H1 (cell line): ENCODE measurements around the gene PGLYRP1. TPM values are rescaled to one million over a fixed set of nuclear protein-coding genes. Genes with fewer than 3 reads are reported as not detected.

Experiments
- CTCF ChIA-PET: fragments of 300-600 bp; sonication (Branson Sonifier 250); formaldehyde crosslinking; loops from one replicate; lab custom pipeline; 2021; ENCODE audit not compliant: partially characterized antibody; lab: Charles Lee
- POLR2A ChIA-PET: fragments of 300-600 bp; sonication (Branson Sonifier 250); formaldehyde crosslinking; loops from one replicate; lab custom pipeline; 2021; ENCODE audit warnings: inconsistent platforms; ENCODE audit not compliant: partially characterized antibody; lab: Charles Lee
- DNase-seq, 2 experiments: peaks; one replicate each; pipeline versions ENCODE4 v3.0.0 to v3.0.0-alpha.2; 2010 to 2022; ENCODE audit warnings: low spot score in 2 of 2, low read depth in 1 of 2, mixed read lengths in 1 of 2
- FAIRE-seq: peaks from 2 replicates; lab custom pipeline; 2011; peaks lifted over from hg19 to GRCh38; lab: Jason Lieb, UNC
- H2AFZ ChIP-seq: 2 replicates; pipeline ENCODE4 v1.8.1; 2012; ENCODE audit warnings: low read length, inconsistent platforms
- H2AK5ac ChIP-seq: 2 replicates; pipeline ENCODE4 v1.6.1; 2013; ENCODE audit warnings: low read depth, low read length
- H2BK120ac ChIP-seq: replicated peaks from 2 replicates; pipeline ENCODE3; 2013; ENCODE audit warnings: low read depth, low read length, inconsistent platforms
- H2BK12ac ChIP-seq: 2 replicates; pipeline ENCODE4 v1.6.1; 2013; ENCODE audit warnings: low read depth, low read length
- H2BK15ac ChIP-seq: 2 replicates; pipeline ENCODE4 v1.6.1; 2013; ENCODE audit warnings: low read length
- H2BK20ac ChIP-seq: 2 replicates; pipeline ENCODE4 v1.6.1; 2013; ENCODE audit warnings: low read length
- H2BK5ac ChIP-seq: 2 replicates; pipeline ENCODE4 v1.6.1; 2013; ENCODE audit warnings: low read depth, low read length
- H3K14ac ChIP-seq: 2 replicates; pipeline ENCODE4 v1.6.1; 2013; ENCODE audit warnings: inconsistent platforms; ENCODE audit not compliant: insufficient read length
- H3K18ac ChIP-seq: 2 replicates; pipeline ENCODE4 v1.6.1; 2013; ENCODE audit warnings: low read length; ENCODE audit errors: extremely low read depth
- H3K23ac ChIP-seq: 2 replicates; pipeline ENCODE4 v1.6.1; 2013; ENCODE audit warnings: inconsistent platforms; ENCODE audit not compliant: insufficient read length
- H3K23me2 ChIP-seq: 2 replicates; pipeline ENCODE4 v1.6.1; 2013; ENCODE audit warnings: low read depth, low read length
- H3K27ac ChIP-seq: 2 replicates; pipeline ENCODE4 v1.6.1; 2011; ENCODE audit warnings: low read depth, low read length, inconsistent platforms
- H3K27me3 ChIP-seq, 4 experiments: replicated peaks in 1 of 4; 1 replicate in 1 of 4; 2 replicates in 3 of 4; pipeline versions ENCODE4 v1.6.1 to v1.8.1; 2011 to 2013; ENCODE audit warnings: low read length in 3 of 4, mild to moderate bottlenecking in 3 of 4, inconsistent platforms in 2 of 4, mixed read lengths in 2 of 4, moderate library complexity in 1 of 4; ENCODE audit not compliant: control insufficient read depth in 3 of 4, insufficient read depth in 3 of 4; ENCODE audit errors: extremely low read depth in 1 of 4
- H3K36me3 ChIP-seq, 4 experiments: 2 replicates each; pipeline versions ENCODE4 v1.6.1 to v1.8.1; 2011 to 2013; ENCODE audit warnings: mild to moderate bottlenecking in 4 of 4, low read length in 3 of 4, moderate library complexity in 2 of 4, control low read depth in 1 of 4, inconsistent platforms in 1 of 4; ENCODE audit not compliant: insufficient read depth in 4 of 4, control insufficient read depth in 2 of 4
- H3K4ac ChIP-seq: replicated peaks from 2 replicates; pipeline ENCODE3; 2013; ENCODE audit warnings: low read length, low read depth, mixed read lengths, inconsistent platforms; ENCODE audit not compliant: insufficient read length
- H3K4me1 ChIP-seq, 4 experiments: replicated peaks in 1 of 4; 1 replicate in 1 of 4; 2 replicates in 3 of 4; pipeline versions ENCODE4 v1.6.1 to v1.8.1; 2011 to 2013; ENCODE audit warnings: low read length in 3 of 4, inconsistent platforms in 2 of 4, mixed read lengths in 1 of 4; ENCODE audit not compliant: insufficient read depth in 4 of 4, control insufficient read depth in 3 of 4
- H3K4me2 ChIP-seq, 2 experiments: 2 replicates each; pipeline versions ENCODE4 v1.6.1 to v1.8.1; 2011 to 2013; ENCODE audit warnings: low read depth in 2 of 2, low read length in 2 of 2, control low read depth in 1 of 2, inconsistent platforms in 1 of 2, mild to moderate bottlenecking in 1 of 2; ENCODE audit not compliant: insufficient read depth in 1 of 2
- H3K4me3 ChIP-seq, 4 experiments: fragments of 200-600, 300-600 bp in 1 of 4; sonication (generic), shearing (Covaris generic), sonication (Bioruptor Twin) in 1 of 4; 2 replicates each; pipeline versions ENCODE4 v1.5.1 to v1.8.1; 2011 to 2016; ENCODE audit warnings: low read length in 4 of 4, low read depth in 3 of 4, control low read depth in 2 of 4, inconsistent platforms in 2 of 4, mild to moderate bottlenecking in 2 of 4, mixed read lengths in 1 of 4, moderate library complexity in 1 of 4; ENCODE audit not compliant: insufficient read depth in 2 of 4; ENCODE audit errors: extremely low read depth in 1 of 4
- H3K56ac ChIP-seq: replicated peaks from 2 replicates; pipeline ENCODE3; 2013; ENCODE audit warnings: low read depth, mild to moderate bottlenecking, mixed read lengths, low read length, inconsistent platforms; ENCODE audit not compliant: insufficient read length
- H3K79me1 ChIP-seq: 2 replicates; pipeline ENCODE4 v1.6.1; 2013; ENCODE audit warnings: low read depth, low read length, control low read depth
- H3K79me2 ChIP-seq, 2 experiments: 2 replicates each; pipeline versions ENCODE4 v1.6.1 to v1.8.1; 2012 to 2013; ENCODE audit warnings: low read length in 2 of 2, mild to moderate bottlenecking in 2 of 2, inconsistent platforms in 1 of 2; ENCODE audit not compliant: insufficient read depth in 2 of 2, control insufficient read depth in 1 of 2
- H3K9ac ChIP-seq, 4 experiments: replicated peaks in 1 of 4; 1 replicate in 1 of 4; 2 replicates in 3 of 4; pipeline versions ENCODE4 v1.6.1 to v1.8.1; 2011 to 2013; ENCODE audit warnings: low read depth in 3 of 4, low read length in 3 of 4, control low read depth in 2 of 4, mild to moderate bottlenecking in 2 of 4, moderate library complexity in 2 of 4, inconsistent platforms in 1 of 4; ENCODE audit errors: extremely low read depth in 1 of 4
- H3K9me3 ChIP-seq, 2 experiments: 2 replicates each; pipeline versions ENCODE4 v1.6.1 to v1.8.1; 2012 to 2013; ENCODE audit warnings: mild to moderate bottlenecking in 2 of 2, moderate library complexity in 2 of 2, control low read depth in 1 of 2, inconsistent platforms in 1 of 2, low read depth in 1 of 2, low read length in 1 of 2, mixed read lengths in 1 of 2; ENCODE audit not compliant: insufficient read depth in 2 of 2
- H4K20me1 ChIP-seq, 2 experiments: replicated peaks in 1 of 2; 2 replicates each; pipeline versions ENCODE3 to v1.8.1; 2011 to 2013; ENCODE audit warnings: inconsistent platforms in 2 of 2, low read length in 2 of 2, mild to moderate bottlenecking in 1 of 2; ENCODE audit not compliant: insufficient read depth in 2 of 2, control insufficient read depth in 1 of 2
- H4K5ac ChIP-seq: 2 replicates; pipeline ENCODE4 v1.6.1; 2013; ENCODE audit warnings: low read length, low read depth, mixed read lengths, inconsistent platforms; ENCODE audit not compliant: insufficient read length
- H4K8ac ChIP-seq: 2 replicates; pipeline ENCODE4 v1.8.0; 2013; ENCODE audit warnings: mild to moderate bottlenecking, moderate library complexity, low read length, inconsistent platforms; ENCODE audit not compliant: insufficient read depth; ENCODE audit errors: extremely low read depth
- H4K91ac ChIP-seq: replicated peaks from 2 replicates; pipeline ENCODE3; 2013; ENCODE audit warnings: low read length, mixed read lengths, inconsistent platforms; ENCODE audit not compliant: insufficient read length
- BCL11A ChIP-seq, 2 experiments: IDR thresholded peaks; one replicate each; pipeline ENCODE4 v1.6.1; 2011; ENCODE audit warnings: low read depth in 2 of 2, low read length in 2 of 2, mild to moderate bottlenecking in 2 of 2
- EP300 ChIP-seq, 2 experiments: IDR thresholded peaks; 1 replicate in 1 of 2; 2 replicates in 1 of 2; pipeline ENCODE4 v1.6.1; 2011 to 2012; ENCODE audit warnings: low read depth in 2 of 2, low read length in 2 of 2, mild to moderate bottlenecking in 2 of 2, borderline replicate concordance in 1 of 2, inconsistent platforms in 1 of 2, moderate library complexity in 1 of 2
- FOSL1 ChIP-seq: IDR thresholded peaks from 2 replicates; pipeline ENCODE4 v1.6.1; 2011; ENCODE audit warnings: mild to moderate bottlenecking, low read depth, low read length, moderate library complexity; ENCODE audit not compliant: insufficient read depth
- GTF2F1 ChIP-seq: IDR thresholded peaks from 2 replicates; pipeline ENCODE4 v1.6.1; 2012; ENCODE audit warnings: low read depth, low read length, improper control_type of control experiment, borderline replicate concordance
- HDAC6 ChIP-seq: IDR thresholded peaks from one replicate; pipeline ENCODE4 v1.7.1; 2012; ENCODE audit warnings: low read depth, mild to moderate bottlenecking, inconsistent platforms, low read length, moderate library complexity
- KDM4A ChIP-seq: IDR thresholded peaks from one replicate; pipeline ENCODE4 v1.7.1; 2012; ENCODE audit warnings: low read depth, mild to moderate bottlenecking, moderate library complexity, low read length, inconsistent platforms; ENCODE audit not compliant: severe bottlenecking
- NANOG ChIP-seq: IDR thresholded peaks from 2 replicates; pipeline ENCODE4 v1.6.1; 2011; ENCODE audit warnings: low read length, low read depth, mild to moderate bottlenecking, inconsistent platforms; ENCODE audit not compliant: insufficient read depth, poor library complexity, severe bottlenecking
- RFX5 ChIP-seq: IDR thresholded peaks from 2 replicates; pipeline ENCODE4 v1.6.1; 2011; ENCODE audit warnings: low read depth, low read length, improper control_type of control experiment, borderline replicate concordance
- RNF2 ChIP-seq: fragments of 200-900, 300-1000 bp; sonication (generic); IDR thresholded peaks from 2 replicates; pipeline ENCODE4 v1.7.1; 2016; ENCODE audit warnings: borderline replicate concordance, low read depth, mild to moderate bottlenecking, antibody characterized with exemption, low read length; ENCODE audit not compliant: poor library complexity, severe bottlenecking; ENCODE audit errors: missing control alignments
- SAP30 ChIP-seq: fragments of 300-600 bp; sonication (generic); IDR thresholded peaks from 2 replicates; pipeline ENCODE4 v1.7.1; 2012; ENCODE audit warnings: low read length, moderate library complexity, mild to moderate bottlenecking, inconsistent platforms; ENCODE audit not compliant: insufficient read depth, insufficient replicate concordance
- SP2 ChIP-seq: IDR thresholded peaks from 2 replicates; pipeline ENCODE4 v1.6.1; 2012; ENCODE audit warnings: mild to moderate bottlenecking, low read length, inconsistent platforms
- WGBS, 2 experiments: shearing (Covaris generic) in 1 of 2; methylation state at CpG; one replicate each; pipeline versions ENCODE4 v1.1.6 to v1.1.7; 2013 to 2015; ENCODE audit warnings: low lambda C conversion rate in 2 of 2, mixed read lengths in 2 of 2, inconsistent platforms in 1 of 2, low coverage in 1 of 2, missing lambda C conversion rate in 1 of 2; ENCODE audit not compliant: insufficient replicate concordance in 2 of 2, insufficient coverage in 1 of 2, insufficient read length in 1 of 2; ENCODE audit errors: extremely low coverage in 1 of 2, missing lambda C conversion rate in 1 of 2; 5-methylcytosine and 5-hydroxymethylcytosine counted together
- polyA plus RNA-seq, 7 experiments: library from polyadenylated mRNA; depleted of rRNA in 3 of 7; stranded (reverse) in 5 of 7; unstranded in 2 of 7; fragments of >200 nt in 5 of 7; fragments of 200-250 nt in 2 of 7; gene quantifications; 1 replicate in 5 of 7; 2 replicates in 1 of 7; 4 replicates in 1 of 7; pipeline versions ENCODE4 v1.2.1 to v1.2.3, GENCODE V29; 2011 to 2013; ENCODE audit warnings: missing spikeins in 2 of 7, mixed read lengths in 2 of 7
- total RNA-seq: library from RNA; stranded (reverse); fragmentation: NEBNext Ultra II Directional; extraction: Animal tissue kit (Norgen Biotek cat#: 25700); gene quantifications from 2 replicates; pipeline ENCODE4 v1.2.1, GENCODE V29; 2021
- TF ChIP-seq, protein P1 (sequence below): IDR thresholded peaks from 2 replicates; pipeline ENCODE4 v1.6.1; 2012; ENCODE audit warnings: inconsistent platforms

PGLYRP1 gene
- total and polyA plus RNA-seq, 2 of the 8 experiments (the other 6 are each of a cell fraction or from before 2014, with no cell fraction given): not detected

DNA sequence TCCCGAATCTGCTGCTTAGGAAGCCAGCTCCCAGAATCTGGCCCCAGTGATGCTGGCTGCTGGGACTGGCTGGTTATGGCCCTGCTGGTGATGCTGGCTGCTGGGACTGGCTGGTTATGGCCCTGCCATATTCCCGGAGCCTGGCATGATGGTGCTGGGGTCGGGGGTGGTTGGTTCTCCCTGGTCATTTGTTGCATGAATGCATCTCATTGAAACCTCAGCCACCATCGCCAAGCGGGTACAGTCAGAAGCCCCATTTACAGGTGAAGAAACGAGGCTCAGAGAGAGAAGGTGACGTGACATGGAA, 2.1 kb downstream of the PGLYRP1 start:
- H3K23me2 ChIP-seq: peaks cover 8% of the 10 kb centered on the region; the same call in 1 of the 2 replicates
- peaks cover 0 to 17% (median 14%) of the 10 kb centered on the region in 4 experiments; a peak in 6 of 7 replicates for H3K4me1 ChIP-seq
- H3K4ac ChIP-seq: no peak overlapping the region
- H3K4me3 ChIP-seq: no peak overlapping the region
- no peak overlapping the region for H4K91ac ChIP-seq
- no peak overlapping the region for H3K27ac ChIP-seq
- no peak overlapping the region for H3K23ac ChIP-seq
- H3K79me2 ChIP-seq: no peaks in the 10 kb centered on the region
- H2BK20ac ChIP-seq: no peak overlapping the region
- H3K18ac ChIP-seq: no peak overlapping the region
- no peak overlapping the region for H2BK120ac ChIP-seq
- H3K36me3 ChIP-seq: no peaks in the 10 kb centered on the region; a peak in 2 of 8 replicates
- peaks cover 2 to 5% of the 10 kb centered on the region in 2 experiments for H4K20me1 ChIP-seq
- H3K56ac ChIP-seq: no peak overlapping the region
- H3K79me1 ChIP-seq: no peaks in the 10 kb centered on the region
- H3K9ac ChIP-seq: no peak overlapping the region
- 90% methylated on average over 7 of the region's 7 CpGs; no CpG with 5 or more reads in 1 of the 2 experiments for WGBS, 2 experiments
- peaks cover 2 to 9% (median 8%) of the 10 kb centered on the region in 4 experiments for H3K27me3 ChIP-seq
- CTCF ChIA-PET: interaction anchor here (0.6 to 17.0 kb wide), 7 partner anchors 11 to 247 kb away, joined by 3 to 250 read pairs (median 5); partner anchors contain the start of gene NANOS2
- no peak overlapping the region for H2BK15ac ChIP-seq
- no peak overlapping the region for H2AK5ac ChIP-seq
- H4K5ac ChIP-seq: no peak overlapping the region
- H2BK12ac ChIP-seq: no peak overlapping the region
- H2AFZ ChIP-seq: no peak overlapping the region
- H3K14ac ChIP-seq: no peak overlapping the region
- H4K8ac ChIP-seq: no peak overlapping the region
- no peak overlapping the region for H2BK5ac ChIP-seq
- no peak overlapping the region for H3K4me2 ChIP-seq
- H3K9me3 ChIP-seq: no peaks in the 10 kb centered on the region
- FAIRE-seq: no peak
- POLR2A ChIA-PET: interaction anchor here (2.7 kb wide), 1 partner anchor 12 kb away, joined by 7 read pairs; no protein-coding TSS in a partner anchor
- no peak for DNase-seq
- no peak for TF ChIP-seq KDM4A
- no peak for TF ChIP-seq NANOG
- TF ChIP-seq BCL11A (IDR thresholded peaks at IDR 0.05; ENCODE audit: low read depth in 2 of 2, low read length in 2 of 2): no peak
- no peak for TF ChIP-seq SAP30
- TF ChIP-seq RFX5: no peak
- TF ChIP-seq, protein P1, sequence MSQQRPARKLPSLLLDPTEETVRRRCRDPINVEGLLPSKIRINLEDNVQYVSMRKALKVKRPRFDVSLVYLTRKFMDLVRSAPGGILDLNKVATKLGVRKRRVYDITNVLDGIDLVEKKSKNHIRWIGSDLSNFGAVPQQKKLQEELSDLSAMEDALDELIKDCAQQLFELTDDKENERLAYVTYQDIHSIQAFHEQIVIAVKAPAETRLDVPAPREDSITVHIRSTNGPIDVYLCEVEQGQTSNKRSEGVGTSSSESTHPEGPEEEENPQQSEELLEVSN: no peak
- no peak for TF ChIP-seq HDAC6
- no peak for TF ChIP-seq SP2
- no peak for TF ChIP-seq RNF2
- no peak for TF ChIP-seq GTF2F1
- TF ChIP-seq EP300 (IDR thresholded peaks at IDR 0.05; ENCODE audit: borderline replicate concordance in 1 of 2, low read depth in 2 of 2, low read length in 2 of 2): no peak
- no peak for TF ChIP-seq FOSL1
